Measurements from ENCODE around the gene NELFA. TPM values are rescaled to one million over a fixed set of nuclear protein-coding genes. Genes with fewer than 3 reads are reported as not detected.

The NELFA gene
- total and polyA plus RNA-seq, 7 experiments from 2014 or later = 29.2 to 50.1 (median 42.8) TPM

GRCh38 chr4:1964443-1964842 is 44.3 kb downstream of the NELFA start:
- Mint-ChIP-seq H3K27ac (no peak overlapping the region), H3K9me3 (no peaks in the 10 kb centered on the region), H3K4me3 (no peak overlapping the region), H3K36me3 (peaks cover 10 to 48% (median 35%) of the 10 kb centered on the region in 5 donors), H3K27me3 (no peaks in the 10 kb centered on the region), H3K4me1 (peaks cover 0 to 7% (median 0%) of the 10 kb centered on the region in 7 donors)
- Histone ChIP-seq H3K4me1 (ENCODE audit: control insufficient read depth in 2 of 2, insufficient read depth in 2 of 2, low read length in 2 of 2) (no peaks in the 10 kb centered on the region), H3K36me3 (ENCODE audit: control insufficient read depth in 2 of 3, insufficient read depth in 3 of 3, low read length in 3 of 3) (peaks cover 0 to 34% (median 9%) of the 10 kb centered on the region in 3 experiments), H3K27ac (ENCODE audit: low read depth, low read length) (no peak overlapping the region), H3K27me3 (ENCODE audit: control insufficient read depth in 2 of 2, insufficient read depth in 2 of 2, low read length in 2 of 2) (no peaks in the 10 kb centered on the region), H3K9me3 (ENCODE audit: control insufficient read depth in 2 of 3, low read length in 3 of 3) (no peaks in the 10 kb centered on the region), H3K4me3 (ENCODE audit: low read length) (no peak overlapping the region)
- intact Hi-C loops (cut with micrococcal nuclease) = no loop called here
- ChIA-PET POLR2A (no interaction called here), CTCF (no interaction called here)
- ATAC-seq (no peak), DNase-seq (no peak)

GRCh38 chr4:1962980-1963379 is 45.8 kb downstream of the NELFA start:
- Mint-ChIP-seq H3K4me3 (no peak overlapping the region), H3K9me3 (no peaks in the 10 kb centered on the region)
- no peak for ATAC-seq

GRCh38 chr4:1961563-1961962 is 47.2 kb downstream of the NELFA start:
- H3K4me3 ChIP-seq (ENCODE audit: low read length) = no peak overlapping the region
- peaks cover 27 to 64% (median 46%) of the 10 kb centered on the region in 5 donors for H3K36me3 Mint-ChIP-seq
- peak overlapping the region in 1 of 9 donors; percentile 83 for H3K27ac Mint-ChIP-seq
- DNase-seq (no peak), ATAC-seq (no peak)
- no peaks in the 10 kb centered on the region for H3K9me3 Mint-ChIP-seq
- intact Hi-C loops (cut with micrococcal nuclease) = no loop called here
- ChIA-PET POLR2A (no interaction called here), CTCF (no interaction called here)
- H3K27ac ChIP-seq (ENCODE audit: low read depth, low read length) = no peak overlapping the region
- peaks cover 0 to 57% (median 9%) of the 10 kb centered on the region in 3 experiments for H3K36me3 ChIP-seq (ENCODE audit: control insufficient read depth in 2 of 3, insufficient read depth in 3 of 3, low read length in 3 of 3)
- H3K27me3 ChIP-seq (ENCODE audit: control insufficient read depth in 2 of 2, insufficient read depth in 2 of 2, low read length in 2 of 2) = no peaks in the 10 kb centered on the region
- H3K4me3 Mint-ChIP-seq = no peak overlapping the region
- H3K4me1 ChIP-seq (ENCODE audit: control insufficient read depth in 2 of 2, insufficient read depth in 2 of 2, low read length in 2 of 2) = no peaks in the 10 kb centered on the region
- H3K27me3 Mint-ChIP-seq = no peaks in the 10 kb centered on the region
- H3K9me3 ChIP-seq (ENCODE audit: control insufficient read depth in 2 of 3, low read length in 3 of 3) = no peaks in the 10 kb centered on the region
- H3K4me1 Mint-ChIP-seq = peaks cover 0 to 7% (median 0%) of the 10 kb centered on the region in 7 donors

More at GRCh38 chr4:1962980-1963379, 45.8 kb downstream of the NELFA start:
- H3K4me1 Mint-ChIP-seq = peaks cover 0 to 7% (median 0%) of the 10 kb centered on the region in 7 donors
- H3K27me3 Mint-ChIP-seq = no peaks in the 10 kb centered on the region
- ChIA-PET POLR2A (no interaction called here), CTCF (no interaction called here)
- Histone ChIP-seq H3K9me3 (ENCODE audit: control insufficient read depth in 2 of 3, low read length in 3 of 3) (no peaks in the 10 kb centered on the region), H3K4me3 (ENCODE audit: low read length) (no peak overlapping the region), H3K27me3 (ENCODE audit: control insufficient read depth in 2 of 2, insufficient read depth in 2 of 2, low read length in 2 of 2) (no peaks in the 10 kb centered on the region), H3K36me3 (ENCODE audit: control insufficient read depth in 2 of 3, insufficient read depth in 3 of 3, low read length in 3 of 3) (peaks cover 0 to 48% (median 9%) of the 10 kb centered on the region in 3 experiments), H3K4me1 (ENCODE audit: control insufficient read depth in 2 of 2, insufficient read depth in 2 of 2, low read length in 2 of 2) (no peaks in the 10 kb centered on the region), H3K27ac (ENCODE audit: low read depth, low read length) (no peak overlapping the region)
- intact Hi-C loops (cut with micrococcal nuclease) = no loop called here
- DNase-seq = no peak
- peaks cover 24 to 55% (median 46%) of the 10 kb centered on the region in 5 donors for H3K36me3 Mint-ChIP-seq
- H3K27ac Mint-ChIP-seq = no peak overlapping the region

- Mint-ChIP-seq H3K36me3 (peaks cover 27 to 65% (median 46%) of the 10 kb centered on the region in 5 donors), H3K4me1 (peaks cover 0 to 7% (median 0%) of the 10 kb centered on the region in 7 donors), H3K27ac (no peak overlapping the region), H3K9me3 (no peaks in the 10 kb centered on the region), H3K4me3 (no peak overlapping the region), H3K27me3 (no peaks in the 10 kb centered on the region)
- intact Hi-C loops (cut with micrococcal nuclease) = no loop called here
- H3K4me1 ChIP-seq (ENCODE audit: control insufficient read depth in 2 of 2, insufficient read depth in 2 of 2, low read length in 2 of 2) = no peaks in the 10 kb centered on the region
- H3K27me3 ChIP-seq (ENCODE audit: control insufficient read depth in 2 of 2, insufficient read depth in 2 of 2, low read length in 2 of 2) = no peaks in the 10 kb centered on the region
- DNase-seq = no peak
- no peak overlapping the region for H3K27ac ChIP-seq (ENCODE audit: low read depth, low read length)
- POLR2A ChIA-PET = no interaction called here
- no peaks in the 10 kb centered on the region for H3K9me3 ChIP-seq (ENCODE audit: control insufficient read depth in 2 of 3, low read length in 3 of 3)
- H3K36me3 ChIP-seq (ENCODE audit: control insufficient read depth in 2 of 3, insufficient read depth in 3 of 3, low read length in 3 of 3) = peaks cover 0 to 60% (median 9%) of the 10 kb centered on the region in 3 experiments
- H3K4me3 ChIP-seq (ENCODE audit: low read length) = no peak overlapping the region
- CTCF ChIA-PET = no interaction called here
- no peak for ATAC-seq
Observed at GRCh38 chr4:1961038-1961437, 47.7 kb downstream of the NELFA start.

GRCh38 chr4:1960170-1960825 is 48.5 kb downstream of the NELFA start:
- no peaks in the 10 kb centered on the region for H3K4me1 ChIP-seq (ENCODE audit: control insufficient read depth in 2 of 2, insufficient read depth in 2 of 2, low read length in 2 of 2)
- no peak overlapping the region for H3K27ac Mint-ChIP-seq
- POLR2A ChIA-PET = no interaction called here

GRCh38 chr4:1959104-1959384 is 49.7 kb downstream of the NELFA start:
- Mint-ChIP-seq H3K9me3 (no peaks in the 10 kb centered on the region), H3K27me3 (no peaks in the 10 kb centered on the region), H3K4me1 (peaks cover 0 to 7% (median 0%) of the 10 kb centered on the region in 7 donors), H3K27ac (no peak overlapping the region), H3K4me3 (no peak overlapping the region), H3K36me3 (peaks cover 31 to 65% (median 36%) of the 10 kb centered on the region in 5 donors)
- Histone ChIP-seq H3K27ac (ENCODE audit: low read depth, low read length) (no peak overlapping the region), H3K9me3 (ENCODE audit: control insufficient read depth in 2 of 3, low read length in 3 of 3) (no peaks in the 10 kb centered on the region), H3K27me3 (ENCODE audit: control insufficient read depth in 2 of 2, insufficient read depth in 2 of 2, low read length in 2 of 2) (no peaks in the 10 kb centered on the region), H3K4me3 (ENCODE audit: low read length) (no peak overlapping the region), H3K36me3 (ENCODE audit: control insufficient read depth in 2 of 3, insufficient read depth in 3 of 3, low read length in 3 of 3) (peaks cover 4 to 75% (median 9%) of the 10 kb centered on the region in 3 experiments), H3K4me1 (ENCODE audit: control insufficient read depth in 2 of 2, insufficient read depth in 2 of 2, low read length in 2 of 2) (no peaks in the 10 kb centered on the region)
- ChIA-PET POLR2A (no interaction called here), CTCF (no interaction called here)
- DNase-seq (no peak), ATAC-seq (no peak)
- intact Hi-C loops (cut with micrococcal nuclease) = no loop called here

More at GRCh38 chr4:1960170-1960825, 48.5 kb downstream of the NELFA start:
- Mint-ChIP-seq H3K36me3 (peaks cover 27 to 62% (median 42%) of the 10 kb centered on the region in 5 donors), H3K27me3 (no peaks in the 10 kb centered on the region), H3K9me3 (no peaks in the 10 kb centered on the region), H3K4me1 (peaks cover 0 to 7% (median 0%) of the 10 kb centered on the region in 7 donors), H3K4me3 (no peak overlapping the region)
- CTCF ChIA-PET = no interaction called here
- H3K36me3 ChIP-seq (ENCODE audit: control insufficient read depth in 2 of 3, insufficient read depth in 3 of 3, low read length in 3 of 3) = peaks cover 0 to 67% (median 9%) of the 10 kb centered on the region in 3 experiments
- no peaks in the 10 kb centered on the region for H3K9me3 ChIP-seq (ENCODE audit: control insufficient read depth in 2 of 3, low read length in 3 of 3)
- no peak overlapping the region for H3K4me3 ChIP-seq (ENCODE audit: low read length)
- DNase-seq (no peak), ATAC-seq (no peak)
- H3K27ac ChIP-seq (ENCODE audit: low read depth, low read length) = no peak overlapping the region
- intact Hi-C loops (cut with micrococcal nuclease) = no loop called here
- H3K27me3 ChIP-seq (ENCODE audit: control insufficient read depth in 2 of 2, insufficient read depth in 2 of 2, low read length in 2 of 2) = no peaks in the 10 kb centered on the region

All from naive thymus-derived CD4-positive, alpha-beta T cell (primary cell).